ENCODE data around the gene TEX14.

The TEX14 gene

GRCh38 chr17:58521680-58522079 lies 170.2 kb downstream of the TEX14 start:
- TF ChIP-seq CTCF (IDR thresholded peaks at IDR 0.05; ENCODE audit: control insufficient read depth, extremely low read depth, insufficient read depth) = no peak
- H3K4me3 ChIP-seq (ENCODE audit: low read depth, low read length) = no peak overlapping the region
- DNase-seq (ENCODE audit: low read depth) = no peak

GRCh38 chr17:58520843-58521430 lies 170.9 kb downstream of the TEX14 start:
- H3K4me3 ChIP-seq (ENCODE audit: low read depth, low read length) = no peak overlapping the region
- no peak for DNase-seq (ENCODE audit: low read depth)
- no peak for TF ChIP-seq CTCF (IDR thresholded peaks at IDR 0.05; ENCODE audit: control insufficient read depth, extremely low read depth, insufficient read depth)

- no peak for TF ChIP-seq CTCF (IDR thresholded peaks at IDR 0.05; ENCODE audit: control insufficient read depth, extremely low read depth, insufficient read depth)
- H3K4me3 ChIP-seq (ENCODE audit: low read depth, low read length) = peak overlapping the region; percentile 88
- DNase-seq (ENCODE audit: low read depth) = peak; percentile 100
Measured at GRCh38 chr17:58517928-58518609, 173.8 kb downstream of the TEX14 start.

DNA sequence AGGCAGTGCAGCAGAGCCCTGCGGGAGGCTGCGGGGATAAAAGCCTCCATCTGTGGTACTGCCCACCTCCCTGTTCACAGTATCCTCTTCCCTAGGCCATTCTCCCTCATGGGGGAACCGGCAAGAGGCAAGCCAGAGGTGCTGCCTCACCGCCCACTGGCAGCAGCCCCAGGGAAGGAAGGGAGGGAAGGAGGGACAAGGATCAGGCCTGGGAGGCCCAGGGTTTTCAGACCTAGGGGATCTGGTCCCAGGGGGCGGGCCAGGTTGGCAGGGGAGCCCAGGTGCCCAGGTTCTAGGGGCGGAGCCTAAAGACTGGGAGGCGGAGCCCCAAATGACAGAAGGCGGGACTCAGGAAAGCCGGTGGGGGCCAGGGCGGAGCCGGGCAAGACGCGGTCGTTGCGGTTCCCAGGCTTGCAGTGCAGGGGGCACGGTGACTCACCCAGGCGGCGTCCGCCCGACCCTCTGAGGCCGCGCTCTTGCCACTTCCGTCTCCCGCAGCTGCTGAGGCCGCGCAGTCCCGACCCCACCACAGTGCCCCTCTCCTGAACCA lies 174.4 kb downstream of the TEX14 start:
- peak overlapping the region; percentile 88 for H3K4me3 ChIP-seq (ENCODE audit: low read depth, low read length)
- no peak for TF ChIP-seq CTCF (IDR thresholded peaks at IDR 0.05; ENCODE audit: control insufficient read depth, extremely low read depth, insufficient read depth)
- no peak for DNase-seq (ENCODE audit: low read depth)

- TF ChIP-seq CTCF (IDR thresholded peaks at IDR 0.05; ENCODE audit: control insufficient read depth, extremely low read depth, insufficient read depth) = no peak
- peak overlapping the region; percentile 88 for H3K4me3 ChIP-seq (ENCODE audit: low read depth, low read length)
- no peak for DNase-seq (ENCODE audit: low read depth)
Measured at GRCh38 chr17:58516644-58517377, 175.0 kb downstream of the TEX14 start.

DNA sequence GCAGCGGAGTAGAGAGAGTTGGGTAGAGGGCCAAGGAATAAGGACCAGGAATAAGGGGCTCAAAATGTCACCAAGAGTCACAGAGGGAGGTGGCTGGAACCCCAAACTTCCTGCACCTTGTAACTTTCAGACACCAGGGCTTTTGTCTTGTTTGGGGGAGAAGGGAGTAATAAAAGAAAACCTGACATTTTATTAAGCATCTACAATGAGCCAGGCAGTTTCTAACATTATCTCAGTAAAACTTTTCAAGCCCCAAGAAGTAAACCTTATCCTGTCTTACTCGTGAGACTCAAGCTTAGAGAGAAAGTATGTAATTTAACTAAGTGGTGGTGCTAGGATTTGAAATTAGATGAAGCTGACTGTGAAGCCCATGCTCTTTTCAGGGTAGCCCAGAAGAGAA lies 176.6 kb downstream of the TEX14 start:
- no peak for DNase-seq (ENCODE audit: low read depth)
- no peak for TF ChIP-seq CTCF (IDR thresholded peaks at IDR 0.05; ENCODE audit: control insufficient read depth, extremely low read depth, insufficient read depth)
- H3K4me3 ChIP-seq (ENCODE audit: low read depth, low read length) = no peak overlapping the region
